Mucosa of rectum (tissue), 2 donors: Measurements from ENCODE around the gene ABCD2.
"Not testable (repeated sequence)": the region's sequence is repeated elsewhere in the genome, so short reads cannot be mapped to it uniquely, and the experiment has no call there.

Experiments
- H3K27ac ChIP-seq, 2 donors: one replicate each; pipeline ENCODE4 v1.7.0; 2013; ENCODE audit warnings: inconsistent platforms in 2 of 2, low read depth in 2 of 2, low read length in 2 of 2
- H3K27me3 ChIP-seq, 2 donors: one replicate each; pipeline ENCODE4 v1.7.0; 2013; ENCODE audit warnings: low read length in 2 of 2; ENCODE audit not compliant: control insufficient read depth in 2 of 2, insufficient read depth in 2 of 2
- H3K36me3 ChIP-seq, 2 donors: one replicate each; pipeline ENCODE4 v1.7.0; 2013; ENCODE audit warnings: low read length in 2 of 2; ENCODE audit not compliant: control insufficient read depth in 2 of 2, insufficient read depth in 2 of 2
- H3K4me1 ChIP-seq, 2 donors: one replicate each; pipeline ENCODE4 v1.7.0; 2013; ENCODE audit warnings: low read length in 2 of 2, mild to moderate bottlenecking in 1 of 2; ENCODE audit not compliant: control insufficient read depth in 2 of 2, insufficient read depth in 2 of 2
- H3K4me3 ChIP-seq, 2 donors: one replicate each; pipeline ENCODE4 v1.7.0; 2013; ENCODE audit warnings: low read length in 2 of 2
- H3K9ac ChIP-seq, 2 donors: one replicate each; pipeline ENCODE4 v1.7.0; 2013; ENCODE audit warnings: low read length in 2 of 2, low read depth in 1 of 2, mild to moderate bottlenecking in 1 of 2
- H3K9me3 ChIP-seq, 2 donors: one replicate each; pipeline ENCODE4 v1.7.0; 2013; ENCODE audit warnings: low read length in 2 of 2; ENCODE audit not compliant: control insufficient read depth in 2 of 2
- donor health status: healthy.
- donor health status: Normal muscosa, but diverticular disease.

ABCD2 gene

GRCh38 chr12:39626033-39626814, 6.6 kb upstream of the ABCD2 start:
- Histone ChIP-seq H3K27ac (no peak overlapping the region), H3K27me3 (no peaks in the 10 kb centered on the region), H3K9me3 (no peaks in the 10 kb centered on the region), H3K4me1 (no peaks in the 10 kb centered on the region), H3K9ac (no peak overlapping the region), H3K36me3 (no peaks in the 10 kb centered on the region), H3K4me3 (no peak overlapping the region)

- no peak overlapping the region for H3K27ac ChIP-seq
- H3K9ac ChIP-seq: no peak overlapping the region
- no peak overlapping the region for H3K4me3 ChIP-seq
- H3K27me3 ChIP-seq: no peaks in the 10 kb centered on the region
- no peaks in the 10 kb centered on the region for H3K36me3 ChIP-seq
- H3K4me1 ChIP-seq: peaks cover 0 to 6% of the 10 kb centered on the region in 2 donors
- H3K9me3 ChIP-seq: no peaks in the 10 kb centered on the region
Measured at GRCh38 chr12:39623919-39624318, 4.3 kb upstream of the ABCD2 start.

GRCh38 chr12:39623160-39623559, 3.6 kb upstream of the ABCD2 start:
- H3K27ac ChIP-seq, H3K4me1 ChIP-seq, H3K4me3 ChIP-seq, H3K9ac ChIP-seq, H3K9me3 ChIP-seq, H3K27me3 ChIP-seq, H3K36me3 ChIP-seq: not testable (repeated sequence)

- H3K27me3 ChIP-seq: no peaks in the 10 kb centered on the region
- peaks cover 0 to 6% of the 10 kb centered on the region in 2 donors for H3K4me1 ChIP-seq
- H3K9ac ChIP-seq: no peak overlapping the region
- H3K4me3 ChIP-seq: no peak overlapping the region
- H3K36me3 ChIP-seq: no peaks in the 10 kb centered on the region
- H3K9me3 ChIP-seq: no peaks in the 10 kb centered on the region
- H3K27ac ChIP-seq: no peak overlapping the region
Measured at GRCh38 chr12:39622306-39622705, 2.7 kb upstream of the ABCD2 start.

- Histone ChIP-seq H3K27me3 (no peaks in the 10 kb centered on the region), H3K9me3 (no peaks in the 10 kb centered on the region), H3K4me3 (no peak overlapping the region), H3K9ac (no peak overlapping the region), H3K27ac (no peak overlapping the region), H3K36me3 (no peaks in the 10 kb centered on the region), H3K4me1 (peaks cover 0 to 6% of the 10 kb centered on the region in 2 donors)
Measured at GRCh38 chr12:39621670-39622069, 2.1 kb upstream of the ABCD2 start.

- peaks cover 0 to 6% of the 10 kb centered on the region in 2 donors for H3K4me1 ChIP-seq
- no peaks in the 10 kb centered on the region for H3K27me3 ChIP-seq
- H3K9me3 ChIP-seq: no peaks in the 10 kb centered on the region
- H3K27ac ChIP-seq: peak overlapping the region; percentile 61 to 72
- H3K9ac ChIP-seq: peak overlapping the region; percentile 46 to 52
- H3K36me3 ChIP-seq: no peaks in the 10 kb centered on the region
- H3K4me3 ChIP-seq: peak overlapping the region; percentile 64 to 81
Measured at GRCh38 chr12:39620659-39621658, 1.4 kb upstream of the ABCD2 start.

GRCh38 chr12:39619316-39619659, 315 bp downstream of the ABCD2 start:
- Histone ChIP-seq H3K36me3 (no peaks in the 10 kb centered on the region), H3K4me1 (peaks cover 0 to 6% of the 10 kb centered on the region in 2 donors)

GRCh38 chr12:39618701-39619100, 902 bp downstream of the ABCD2 start:
- Histone ChIP-seq H3K27ac (peak overlapping the region in 1 of 2 donors; percentile 72), H3K9ac (peak overlapping the region; percentile 46 to 52)

More at GRCh38 chr12:39619316-39619659, 315 bp downstream of the ABCD2 start:
- Histone ChIP-seq H3K4me3 (peak overlapping the region; percentile 64 to 81), H3K27me3 (no peaks in the 10 kb centered on the region), H3K27ac (peak overlapping the region; percentile 61 to 72), H3K9me3 (no peaks in the 10 kb centered on the region), H3K9ac (peak overlapping the region; percentile 46 to 52)

GRCh38 chr12:39617887-39618286, 1.7 kb downstream of the ABCD2 start:
- H3K4me3 ChIP-seq: peak overlapping the region in 1 of 2 donors; percentile 81
- peak overlapping the region in 1 of 2 donors; percentile 3 for H3K27ac ChIP-seq
- H3K9ac ChIP-seq: no peak overlapping the region

More at GRCh38 chr12:39618701-39619100, 902 bp downstream of the ABCD2 start:
- Histone ChIP-seq H3K4me3 (peak overlapping the region in 1 of 2 donors; percentile 81), H3K4me1 (peaks cover 0 to 6% of the 10 kb centered on the region in 2 donors), H3K27me3 (no peaks in the 10 kb centered on the region), H3K36me3 (no peaks in the 10 kb centered on the region), H3K9me3 (no peaks in the 10 kb centered on the region)

GRCh38 chr12:39616666-39617065, 2.9 kb downstream of the ABCD2 start:
- H3K4me1 ChIP-seq: peaks cover 0 to 6% of the 10 kb centered on the region in 2 donors
- H3K9me3 ChIP-seq: no peaks in the 10 kb centered on the region
- no peaks in the 10 kb centered on the region for H3K27me3 ChIP-seq
- H3K4me3 ChIP-seq: peak overlapping the region in 1 of 2 donors; percentile 23
- no peaks in the 10 kb centered on the region for H3K36me3 ChIP-seq
- H3K9ac ChIP-seq: no peak overlapping the region
- H3K27ac ChIP-seq: no peak overlapping the region

More at GRCh38 chr12:39617887-39618286, 1.7 kb downstream of the ABCD2 start:
- H3K27me3 ChIP-seq: no peaks in the 10 kb centered on the region
- no peaks in the 10 kb centered on the region for H3K9me3 ChIP-seq
- H3K4me1 ChIP-seq: peaks cover 0 to 6% of the 10 kb centered on the region in 2 donors
- no peaks in the 10 kb centered on the region for H3K36me3 ChIP-seq
